ENCODE measurements around the gene CFAP77. TPM values are rescaled to one million over a fixed set of nuclear protein-coding genes. Genes with fewer than 3 reads are reported as not detected.

CFAP77 gene
- total and polyA plus RNA-seq, 10 of the 15 experiments (the other 5 are each of a cell fraction or from before 2014, with no cell fraction given) = 0.33 TPM; not detected in 9

DNA sequence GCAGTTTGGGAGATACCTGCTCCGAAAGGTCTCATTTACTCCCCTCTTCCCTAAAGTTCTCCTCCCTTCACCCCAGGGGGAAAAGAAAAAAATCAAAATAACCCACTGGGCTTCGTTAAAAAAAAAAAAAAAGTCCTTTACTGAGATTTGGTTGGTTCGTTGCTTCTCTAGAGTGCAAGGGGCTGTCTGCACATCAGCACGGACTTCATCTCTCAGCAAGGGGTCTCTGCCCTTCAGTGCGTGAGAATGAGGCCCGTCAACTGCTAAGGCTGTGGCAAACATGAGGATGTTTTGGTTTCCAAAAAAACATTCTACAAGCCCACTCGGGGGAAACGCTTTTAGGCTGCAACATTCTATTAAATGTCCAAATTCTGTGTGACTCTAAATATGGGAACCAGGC lies 182.4 kb downstream of the CFAP77 start (continued):
- no peak for TF ChIP-seq PAX8 (IDR thresholded peaks at IDR 0.05)

DNA sequence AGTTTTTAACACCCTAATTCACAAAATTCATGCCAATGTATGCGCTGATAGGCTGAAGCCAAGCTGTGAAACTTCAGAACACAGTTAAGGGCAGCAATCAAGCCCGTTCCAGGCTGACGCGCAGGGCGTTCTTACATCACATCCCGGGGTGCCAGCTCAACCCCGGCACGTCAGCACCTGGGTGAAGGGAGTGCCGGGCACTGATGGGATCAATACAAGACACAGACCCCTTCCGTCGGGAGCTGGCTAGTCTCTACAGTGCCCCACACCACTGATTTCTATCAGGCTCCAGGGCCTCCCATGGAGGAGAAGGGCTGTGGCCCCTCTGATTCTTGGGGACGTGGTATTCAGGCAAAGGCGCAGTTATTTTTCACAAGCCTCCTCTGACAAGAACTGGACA lies 184.4 kb downstream of the CFAP77 start:
- Histone ChIP-seq H3K9me3 (replicated peaks; ENCODE audit: control insufficient read depth, insufficient read depth, low read length) (no peaks in the 10 kb centered on the region), H3K79me2 (ENCODE audit: control insufficient read depth, insufficient read depth, low read length) (no peaks in the 10 kb centered on the region), H3K27me3 (replicated peaks in 1 of 2; ENCODE audit: control insufficient read depth in 2 of 2, insufficient read depth in 2 of 2, low read length in 1 of 2) (no peaks in the 10 kb centered on the region; a peak in 3 of 4 replicates), H2AFZ (ENCODE audit: control insufficient read depth, low read depth, low read length) (no peak overlapping the region), H4K20me1 (ENCODE audit: control insufficient read depth, insufficient read depth) (no peaks in the 10 kb centered on the region), H3K9ac (ENCODE audit: control insufficient read depth, insufficient read depth, low read length) (no peak overlapping the region), H3K4me3 (no peak overlapping the region), H3K4me1 (ENCODE audit: control insufficient read depth, insufficient read depth, low read length) (no peaks in the 10 kb centered on the region), H3K27ac (ENCODE audit: control insufficient read depth, insufficient read depth) (no peak overlapping the region), H3K36me3 (ENCODE audit: control insufficient read depth in 2 of 2, insufficient read depth in 2 of 2, low read length in 1 of 2) (peaks cover 3 to 5% of the 10 kb centered on the region in 2 experiments), H3K4me2 (ENCODE audit: control insufficient read depth, insufficient read depth) (no peak overlapping the region)
- no peak for ATAC-seq
- 96% methylated on average over 13 of the region's 13 CpGs for WGBS (ENCODE audit: insufficient coverage, insufficient replicate concordance, low lambda C conversion rate, missing lambda C conversion rate)
- in situ Hi-C loops (cut with MboI) (no loop called here), intact Hi-C loops (cut with micrococcal nuclease; ENCODE audit: unreplicated experiment) (no loop called here)
- no peak for FAIRE-seq
- ChIA-PET POLR2A (no interaction called here), SMC1A (ENCODE audit: uncharacterized antibody, unreplicated experiment) (no interaction called here), RAD21 (ENCODE audit: unreplicated experiment) (no interaction called here), CTCF (no interaction called here)
- DNase-seq (ENCODE audit: low read depth, low spot score) = no peak
- BruUV-seq (replicated peaks) = no TSS peak
- TF ChIP-seq, protein P1, sequence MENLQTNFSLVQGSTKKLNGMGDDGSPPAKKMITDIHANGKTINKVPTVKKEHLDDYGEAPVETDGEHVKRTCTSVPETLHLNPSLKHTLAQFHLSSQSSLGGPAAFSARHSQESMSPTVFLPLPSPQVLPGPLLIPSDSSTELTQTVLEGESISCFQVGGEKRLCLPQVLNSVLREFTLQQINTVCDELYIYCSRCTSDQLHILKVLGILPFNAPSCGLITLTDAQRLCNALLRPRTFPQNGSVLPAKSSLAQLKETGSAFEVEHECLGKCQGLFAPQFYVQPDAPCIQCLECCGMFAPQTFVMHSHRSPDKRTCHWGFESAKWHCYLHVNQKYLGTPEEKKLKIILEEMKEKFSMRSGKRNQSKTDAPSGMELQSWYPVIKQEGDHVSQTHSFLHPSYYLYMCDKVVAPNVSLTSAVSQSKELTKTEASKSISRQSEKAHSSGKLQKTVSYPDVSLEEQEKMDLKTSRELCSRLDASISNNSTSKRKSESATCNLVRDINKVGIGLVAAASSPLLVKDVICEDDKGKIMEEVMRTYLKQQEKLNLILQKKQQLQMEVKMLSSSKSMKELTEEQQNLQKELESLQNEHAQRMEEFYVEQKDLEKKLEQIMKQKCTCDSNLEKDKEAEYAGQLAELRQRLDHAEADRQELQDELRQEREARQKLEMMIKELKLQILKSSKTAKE (IDR thresholded peaks at IDR 0.05; ENCODE audit: low read depth, poor library complexity, severe bottlenecking) = no peak
- TF ChIP-seq, protein P2, sequence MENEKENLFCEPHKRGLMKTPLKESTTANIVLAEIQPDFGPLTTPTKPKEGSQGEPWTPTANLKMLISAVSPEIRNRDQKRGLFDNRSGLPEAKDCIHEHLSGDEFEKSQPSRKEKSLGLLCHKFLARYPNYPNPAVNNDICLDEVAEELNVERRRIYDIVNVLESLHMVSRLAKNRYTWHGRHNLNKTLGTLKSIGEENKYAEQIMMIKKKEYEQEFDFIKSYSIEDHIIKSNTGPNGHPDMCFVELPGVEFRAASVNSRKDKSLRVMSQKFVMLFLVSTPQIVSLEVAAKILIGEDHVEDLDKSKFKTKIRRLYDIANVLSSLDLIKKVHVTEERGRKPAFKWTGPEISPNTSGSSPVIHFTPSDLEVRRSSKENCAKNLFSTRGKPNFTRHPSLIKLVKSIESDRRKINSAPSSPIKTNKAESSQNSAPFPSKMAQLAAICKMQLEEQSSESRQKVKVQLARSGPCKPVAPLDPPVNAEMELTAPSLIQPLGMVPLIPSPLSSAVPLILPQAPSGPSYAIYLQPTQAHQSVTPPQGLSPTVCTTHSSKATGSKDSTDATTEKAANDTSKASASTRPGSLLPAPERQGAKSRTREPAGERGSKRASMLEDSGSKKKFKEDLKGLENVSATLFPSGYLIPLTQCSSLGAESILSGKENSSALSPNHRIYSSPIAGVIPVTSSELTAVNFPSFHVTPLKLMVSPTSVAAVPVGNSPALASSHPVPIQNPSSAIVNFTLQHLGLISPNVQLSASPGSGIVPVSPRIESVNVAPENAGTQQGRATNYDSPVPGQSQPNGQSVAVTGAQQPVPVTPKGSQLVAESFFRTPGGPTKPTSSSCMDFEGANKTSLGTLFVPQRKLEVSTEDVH (IDR thresholded peaks at IDR 0.05; ENCODE audit: low read depth, partially characterized antibody) = no peak
- TF ChIP-seq ATF7 (IDR thresholded peaks at IDR 0.05; ENCODE audit: low read depth) (no peak), MTA2 (IDR thresholded peaks at IDR 0.05; ENCODE audit: low read depth) (no peak), JUNB (IDR thresholded peaks at IDR 0.05) (no peak), TBL1XR1 (IDR thresholded peaks at IDR 0.05; ENCODE audit: low read depth, low read length) (no peak), GABPA (IDR thresholded peaks at IDR 0.05; ENCODE audit: low read depth) (no peak), ASH2L (IDR thresholded peaks at IDR 0.05; ENCODE audit: borderline replicate concordance, low read depth) (no peak)
